ENCODE results near the gene GATAD2A.
"Not testable (repeated sequence)": the region's sequence is repeated elsewhere in the genome, so short reads cannot be mapped to it uniquely, and the experiment has no call there.

Gene GATAD2A

GRCh38 chr19:19447536-19448237 is 42.2 kb downstream of the GATAD2A start:
- DNase-seq (ENCODE audit: low spot score), result no peak

GRCh38 chr19:19448238-19448544 is 42.7 kb downstream of the GATAD2A start:
- no peak for DNase-seq (ENCODE audit: low spot score)

- DNase-seq (ENCODE audit: low spot score), result no peak
Observed at GRCh38 chr19:19451429-19452242, 46.2 kb downstream of the GATAD2A start.

- DNase-seq (ENCODE audit: low spot score), result no peak
Observed at GRCh38 chr19:19452243-19453124, 47.0 kb downstream of the GATAD2A start.

GRCh38 chr19:19453125-19453454 is 47.6 kb downstream of the GATAD2A start:
- no peak for DNase-seq (ENCODE audit: low spot score)

GRCh38 chr19:19455166-19455919 is 49.9 kb downstream of the GATAD2A start:
- DNase-seq (ENCODE audit: low spot score), result not testable (repeated sequence)

- no peak for DNase-seq (ENCODE audit: low spot score)
Observed at GRCh38 chr19:19457671-19458070, 52.2 kb downstream of the GATAD2A start.

- DNase-seq (ENCODE audit: low spot score), result no peak
Observed at GRCh38 chr19:19458110-19458816, 52.8 kb downstream of the GATAD2A start.

GRCh38 chr19:19459073-19459472 is 53.6 kb downstream of the GATAD2A start:
- no peak for DNase-seq (ENCODE audit: low spot score)

GRCh38 chr19:19459707-19460251 is 54.3 kb downstream of the GATAD2A start:
- no peak for DNase-seq (ENCODE audit: low spot score)

GRCh38 chr19:19460258-19460731 is 54.8 kb downstream of the GATAD2A start:
- DNase-seq (ENCODE audit: low spot score), result no peak

- no peak for DNase-seq (ENCODE audit: low spot score)
Observed at GRCh38 chr19:19460761-19461265, 55.3 kb downstream of the GATAD2A start.

- no peak for DNase-seq (ENCODE audit: low spot score)
Observed at GRCh38 chr19:19461306-19461670, 55.8 kb downstream of the GATAD2A start.

- peak; percentile 86 for DNase-seq (ENCODE audit: low spot score)
Observed at GRCh38 chr19:19461671-19462622, 56.5 kb downstream of the GATAD2A start.

GRCh38 chr19:19463348-19464117 is 58.1 kb downstream of the GATAD2A start:
- DNase-seq (ENCODE audit: low spot score), result no peak

GRCh38 chr19:19464339-19465098 is 59.0 kb downstream of the GATAD2A start:
- DNase-seq (ENCODE audit: low spot score), result no peak

GRCh38 chr19:19465436-19466070 is 60.1 kb downstream of the GATAD2A start:
- no peak for DNase-seq (ENCODE audit: low spot score)

- DNase-seq (ENCODE audit: low spot score), result no peak
Observed at GRCh38 chr19:19466201-19466600, 60.7 kb downstream of the GATAD2A start.

All from ecto neural progenitor cell (in vitro differentiated cells).